ENCODE measurements around the gene OR1S2. TPM values are rescaled to one million over a fixed set of nuclear protein-coding genes. Genes with fewer than 3 reads are reported as not detected.

The OR1S2 gene
- total RNA-seq, 1 donor from 2014 or later, result not detected

DNA sequence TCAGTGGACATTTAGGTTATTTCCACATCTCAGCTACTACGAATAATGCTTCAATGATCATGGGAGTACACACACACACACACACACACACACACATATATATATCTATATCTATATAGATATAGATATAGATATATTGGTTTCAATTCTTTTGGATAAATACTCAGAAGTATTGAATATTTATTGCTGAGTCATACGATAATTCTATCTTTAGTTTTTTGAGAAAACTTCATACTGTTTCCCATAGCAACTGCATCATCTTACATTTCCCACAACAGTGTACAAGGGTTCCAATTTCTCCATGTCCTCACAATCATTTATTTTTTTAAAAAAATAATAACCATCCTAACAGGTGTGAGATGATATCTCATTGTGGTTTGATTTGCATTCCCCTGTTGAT is 8.0 kb downstream of the OR1S2 start:
- Histone ChIP-seq H3K4me3 (no peak overlapping the region), H4K20me1 (ENCODE audit: low read depth) (no peaks in the 10 kb centered on the region), H3K9me3 (ENCODE audit: low read depth) (peaks cover 4% of the 10 kb centered on the region), H3K9ac (no peak overlapping the region), H3F3A (ENCODE audit: low read depth) (no peaks in the 10 kb centered on the region), H3K27ac (no peak overlapping the region), H3K4me2 (no peak overlapping the region), H2AFZ (replicated peaks) (no peak overlapping the region), H3K36me3 (no peaks in the 10 kb centered on the region), H3K79me2 (ENCODE audit: low read depth) (no peaks in the 10 kb centered on the region), H3K27me3 (no peaks in the 10 kb centered on the region), H3K4me1 (no peaks in the 10 kb centered on the region)
- H3K27ac Mint-ChIP-seq, result no peak overlapping the region
- DNase-seq (ENCODE audit: low spot score), result no peak
- H3K4me3 Mint-ChIP-seq, result no peak overlapping the region
- H3K4me1 Mint-ChIP-seq, result no peaks in the 10 kb centered on the region
- H3K9me3 Mint-ChIP-seq, result no peaks in the 10 kb centered on the region
- TF ChIP-seq, protein P1, sequence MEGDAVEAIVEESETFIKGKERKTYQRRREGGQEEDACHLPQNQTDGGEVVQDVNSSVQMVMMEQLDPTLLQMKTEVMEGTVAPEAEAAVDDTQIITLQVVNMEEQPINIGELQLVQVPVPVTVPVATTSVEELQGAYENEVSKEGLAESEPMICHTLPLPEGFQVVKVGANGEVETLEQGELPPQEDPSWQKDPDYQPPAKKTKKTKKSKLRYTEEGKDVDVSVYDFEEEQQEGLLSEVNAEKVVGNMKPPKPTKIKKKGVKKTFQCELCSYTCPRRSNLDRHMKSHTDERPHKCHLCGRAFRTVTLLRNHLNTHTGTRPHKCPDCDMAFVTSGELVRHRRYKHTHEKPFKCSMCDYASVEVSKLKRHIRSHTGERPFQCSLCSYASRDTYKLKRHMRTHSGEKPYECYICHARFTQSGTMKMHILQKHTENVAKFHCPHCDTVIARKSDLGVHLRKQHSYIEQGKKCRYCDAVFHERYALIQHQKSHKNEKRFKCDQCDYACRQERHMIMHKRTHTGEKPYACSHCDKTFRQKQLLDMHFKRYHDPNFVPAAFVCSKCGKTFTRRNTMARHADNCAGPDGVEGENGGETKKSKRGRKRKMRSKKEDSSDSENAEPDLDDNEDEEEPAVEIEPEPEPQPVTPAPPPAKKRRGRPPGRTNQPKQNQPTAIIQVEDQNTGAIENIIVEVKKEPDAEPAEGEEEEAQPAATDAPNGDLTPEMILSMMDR (IDR thresholded peaks at IDR 0.05), result no peak
- TF ChIP-seq EZH2 (IDR thresholded peaks at IDR 0.05) (no peak), EZH2phosphoT487 (IDR thresholded peaks at IDR 0.05) (no peak)
- no peaks in the 10 kb centered on the region for H3K36me3 Mint-ChIP-seq
- peaks cover 2% of the 10 kb centered on the region for H3K27me3 Mint-ChIP-seq (ENCODE audit: insufficient read depth, low read depth)

- Histone ChIP-seq H3K36me3 (no peaks in the 10 kb centered on the region), H3K4me3 (no peak overlapping the region)
These were observed 10.6 kb downstream of the OR1S2 start for GRCh38 chr11:58193391-58193790.

DNA sequence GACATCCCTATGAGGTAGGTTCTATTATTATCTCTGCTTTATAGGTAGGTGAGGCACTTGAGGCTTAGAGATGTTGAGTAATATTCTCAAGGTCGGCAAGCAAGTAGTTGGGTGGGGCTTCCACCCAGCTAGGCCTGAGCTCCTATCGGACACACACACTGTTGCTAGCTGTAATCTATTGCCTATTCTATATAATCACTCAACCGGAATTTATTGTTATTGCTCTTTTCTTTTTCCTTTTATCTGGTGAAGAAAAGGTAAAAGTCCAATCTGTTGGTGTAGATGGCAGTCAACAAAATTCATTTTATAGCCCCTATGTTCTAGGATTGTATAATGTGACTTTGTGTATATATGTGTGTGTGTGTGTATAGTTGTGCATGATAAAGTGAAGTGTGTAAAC is 11.7 kb downstream of the OR1S2 start:
- no peaks in the 10 kb centered on the region for H3K9me3 Mint-ChIP-seq
- no peaks in the 10 kb centered on the region for H4K20me1 ChIP-seq (ENCODE audit: low read depth)

More at GRCh38 chr11:58193391-58193790, 10.6 kb downstream of the OR1S2 start:
- Mint-ChIP-seq H3K27ac (no peak overlapping the region), H3K36me3 (no peaks in the 10 kb centered on the region), H3K27me3 (ENCODE audit: insufficient read depth, low read depth) (peaks cover 2% of the 10 kb centered on the region), H3K4me3 (no peak overlapping the region), H3K4me1 (no peaks in the 10 kb centered on the region), H3K9me3 (no peaks in the 10 kb centered on the region)
- no peak overlapping the region for H3K9ac ChIP-seq
- H3K4me2 ChIP-seq, result no peak overlapping the region
- no peak for DNase-seq (ENCODE audit: low spot score)
- no peaks in the 10 kb centered on the region for H4K20me1 ChIP-seq (ENCODE audit: low read depth)
- no peak overlapping the region for H2AFZ ChIP-seq (replicated peaks)
- H3K27ac ChIP-seq, result no peak overlapping the region
- no peaks in the 10 kb centered on the region for H3K79me2 ChIP-seq (ENCODE audit: low read depth)
- no peaks in the 10 kb centered on the region for H3K4me1 ChIP-seq
- H3K27me3 ChIP-seq, result no peaks in the 10 kb centered on the region
- no peaks in the 10 kb centered on the region for H3K9me3 ChIP-seq (ENCODE audit: low read depth)
- no peak for TF ChIP-seq EZH2phosphoT487 (IDR thresholded peaks at IDR 0.05)
- TF ChIP-seq, protein P1 (IDR thresholded peaks at IDR 0.05), result no peak
- H3F3A ChIP-seq (ENCODE audit: low read depth), result no peaks in the 10 kb centered on the region

More for the DNA sequence above, 11.7 kb downstream of the OR1S2 start:
- Histone ChIP-seq H3K27me3 (no peaks in the 10 kb centered on the region), H3K36me3 (no peaks in the 10 kb centered on the region), H3F3A (ENCODE audit: low read depth) (no peaks in the 10 kb centered on the region), H3K27ac (no peak overlapping the region), H3K4me2 (no peak overlapping the region), H3K79me2 (ENCODE audit: low read depth) (no peaks in the 10 kb centered on the region), H3K4me3 (no peak overlapping the region), H3K9me3 (ENCODE audit: low read depth) (no peaks in the 10 kb centered on the region), H3K9ac (no peak overlapping the region), H2AFZ (replicated peaks) (no peak overlapping the region), H3K4me1 (no peaks in the 10 kb centered on the region)
- H3K4me1 Mint-ChIP-seq, result no peaks in the 10 kb centered on the region
- no peaks in the 10 kb centered on the region for H3K36me3 Mint-ChIP-seq
- no peak overlapping the region for H3K4me3 Mint-ChIP-seq
- no peak overlapping the region for H3K27ac Mint-ChIP-seq
- no peak for DNase-seq (ENCODE audit: low spot score)
- peaks cover 2% of the 10 kb centered on the region for H3K27me3 Mint-ChIP-seq (ENCODE audit: insufficient read depth, low read depth)
- TF ChIP-seq EZH2 (IDR thresholded peaks at IDR 0.05) (no peak), EZH2phosphoT487 (IDR thresholded peaks at IDR 0.05) (no peak)
- TF ChIP-seq, protein P1 (IDR thresholded peaks at IDR 0.05), result no peak

Measured in neural progenitor cell (in vitro differentiated cells).